ENCODE measurements around the gene RFPL2.
A peak's percentile ranks its signal among the peaks of the same experiment; 100 is the strongest.
"Not testable (repeated sequence)": the region's sequence is repeated elsewhere in the genome, so short reads cannot be mapped to it uniquely, and the experiment has no call there.

The RFPL2 gene

DNA sequence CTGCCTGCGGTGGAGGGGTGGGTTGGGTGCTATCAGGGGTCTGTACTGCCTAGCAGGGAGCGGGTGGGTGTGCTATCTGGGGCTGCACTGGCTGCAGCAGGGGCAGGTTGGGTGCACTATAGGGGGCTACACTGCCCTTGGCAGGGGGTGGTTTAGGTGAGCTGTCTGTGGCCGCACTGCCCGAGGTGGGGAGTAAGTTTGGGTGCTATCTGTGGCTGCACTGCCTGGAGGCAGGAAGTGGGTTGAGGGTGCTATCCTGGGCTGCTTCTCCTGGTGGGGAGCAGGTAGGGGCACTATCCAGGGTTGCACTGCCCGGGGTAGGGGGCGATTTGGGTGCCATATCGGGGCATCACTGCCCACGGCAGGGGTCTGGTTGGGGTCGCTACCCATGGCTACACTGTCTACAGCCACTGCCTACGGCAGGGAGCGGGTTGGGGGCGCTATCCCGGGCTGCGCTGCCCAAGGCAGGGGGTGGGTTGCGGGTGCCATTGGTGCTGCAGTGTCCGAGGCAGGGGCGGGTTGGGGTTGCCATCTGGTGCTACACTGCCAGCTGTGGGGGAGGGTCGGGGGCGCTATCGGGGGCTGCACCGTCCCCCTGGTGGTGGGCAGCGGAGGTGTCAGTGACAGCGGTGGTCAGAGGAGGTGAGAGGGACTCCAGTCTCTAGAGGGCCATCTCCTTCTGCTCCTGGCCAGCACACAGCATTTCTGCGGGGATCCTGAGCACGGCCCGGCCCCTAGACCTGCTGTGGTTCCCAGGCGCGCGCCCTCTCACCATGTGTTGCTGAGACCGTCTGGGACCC, 1.3 kb upstream of the RFPL2 start:
- no peak overlapping the region for H3K4me3 ChIP-seq (ENCODE audit: extremely low read depth, insufficient read depth, low read length, poor library complexity, severe bottlenecking)
- WGBS, 2 experiments (ENCODE audit: insufficient coverage in 2 of 2): 74 to 77% methylated on average over 21 to 27 of the region's 30 CpGs
- H3K9me3 ChIP-seq (ENCODE audit: control insufficient read depth, low read length): no peaks in the 10 kb centered on the region
- H3K4me1 ChIP-seq (ENCODE audit: control insufficient read depth, insufficient read depth, low read length, poor library complexity, severe bottlenecking): peaks cover 4% of the 10 kb centered on the region
- H3K36me3 ChIP-seq (ENCODE audit: control insufficient read depth, insufficient read depth, low read length): no peaks in the 10 kb centered on the region
- no peak overlapping the region for H3K27ac ChIP-seq (ENCODE audit: low read depth, low read length, severe bottlenecking)

GRCh38 chr22:32204040-32204855, 625 bp downstream of the RFPL2 start:
- Histone ChIP-seq H3K4me1 (ENCODE audit: control insufficient read depth, insufficient read depth, low read length, poor library complexity, severe bottlenecking) (peaks cover 4% of the 10 kb centered on the region), H3K4me3 (ENCODE audit: extremely low read depth, insufficient read depth, low read length, poor library complexity, severe bottlenecking) (peak overlapping the region; percentile 26), H3K9me3 (ENCODE audit: control insufficient read depth, low read length) (no peaks in the 10 kb centered on the region), H3K27ac (ENCODE audit: low read depth, low read length, severe bottlenecking) (no peak overlapping the region), H3K36me3 (ENCODE audit: control insufficient read depth, insufficient read depth, low read length) (no peaks in the 10 kb centered on the region)
- 22 to 33% methylated on average over 28 to 36 of the region's 42 CpGs for WGBS, 2 experiments (ENCODE audit: insufficient coverage in 2 of 2)

GRCh38 chr22:32203181-32204039, 1.5 kb downstream of the RFPL2 start:
- Histone ChIP-seq H3K4me1 (ENCODE audit: control insufficient read depth, insufficient read depth, low read length, poor library complexity, severe bottlenecking) (peaks cover 4% of the 10 kb centered on the region), H3K36me3 (ENCODE audit: control insufficient read depth, insufficient read depth, low read length) (no peaks in the 10 kb centered on the region), H3K27ac (ENCODE audit: low read depth, low read length, severe bottlenecking) (no peak overlapping the region), H3K4me3 (ENCODE audit: extremely low read depth, insufficient read depth, low read length, poor library complexity, severe bottlenecking) (no peak overlapping the region), H3K9me3 (ENCODE audit: control insufficient read depth, low read length) (no peaks in the 10 kb centered on the region)
- 87% methylated on average over 21 to 46 of the region's 53 CpGs for WGBS, 2 experiments (ENCODE audit: insufficient coverage in 2 of 2)

DNA sequence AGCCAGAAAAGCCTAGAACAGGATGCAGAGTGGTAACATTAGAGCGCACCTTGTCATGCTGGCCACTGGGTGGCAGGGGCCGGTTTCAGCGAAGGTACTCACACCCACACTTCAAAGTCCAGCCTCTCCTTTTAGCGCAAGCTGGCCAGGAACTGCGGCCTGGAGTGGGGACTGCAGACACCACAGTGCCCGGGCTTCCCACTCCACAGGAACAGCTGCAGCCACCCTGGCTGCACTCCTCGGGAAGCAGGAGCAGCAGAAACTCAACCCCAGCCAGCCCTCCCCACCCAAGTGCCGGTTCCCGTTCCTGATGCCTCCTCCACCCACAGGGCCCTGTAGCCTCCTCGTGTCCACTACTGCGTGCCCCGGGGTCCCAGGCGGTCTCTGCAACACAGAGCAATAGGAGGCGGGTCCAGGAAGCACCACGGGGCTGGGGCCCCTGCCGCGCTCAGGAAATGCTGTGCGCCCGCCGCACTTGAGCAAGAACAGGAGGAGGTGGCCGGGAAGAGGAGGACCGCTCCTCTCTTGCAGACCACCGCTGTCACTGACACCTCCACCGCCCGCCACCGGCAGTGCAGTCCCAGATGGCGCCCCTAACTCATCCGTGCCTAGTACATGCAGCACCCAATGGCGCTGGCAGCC, 2.2 kb downstream of the RFPL2 start:
- Histone ChIP-seq H3K9me3 (ENCODE audit: control insufficient read depth, low read length) (no peaks in the 10 kb centered on the region), H3K4me3 (ENCODE audit: extremely low read depth, insufficient read depth, low read length, poor library complexity, severe bottlenecking) (no peak overlapping the region), H3K27ac (ENCODE audit: low read depth, low read length, severe bottlenecking) (no peak overlapping the region), H3K4me1 (ENCODE audit: control insufficient read depth, insufficient read depth, low read length, poor library complexity, severe bottlenecking) (peaks cover 4% of the 10 kb centered on the region), H3K36me3 (ENCODE audit: control insufficient read depth, insufficient read depth, low read length) (no peaks in the 10 kb centered on the region)
- WGBS, 2 experiments (ENCODE audit: insufficient coverage in 2 of 2): 43 to 45% methylated on average over 27 to 28 of the region's 29 CpGs

DNA sequence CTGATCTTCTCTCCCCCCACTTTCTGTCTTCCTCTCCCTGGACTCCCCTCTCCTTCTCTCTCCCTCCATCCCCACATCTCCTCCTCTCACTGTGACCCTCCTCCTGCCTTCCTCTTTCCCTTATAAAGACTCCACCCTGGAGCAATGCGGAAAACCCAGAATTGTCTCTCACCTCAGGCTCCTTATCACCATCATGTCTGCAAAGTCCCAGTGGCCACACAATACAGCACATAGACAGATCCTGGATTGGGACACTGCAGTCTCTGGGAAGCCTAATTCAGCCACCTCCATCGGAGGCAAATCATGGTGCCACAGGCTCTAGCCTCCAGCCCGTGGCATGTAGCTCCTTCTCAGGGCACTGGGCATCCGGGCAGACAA, 2.7 kb downstream of the RFPL2 start:
- Histone ChIP-seq H3K4me1 (ENCODE audit: control insufficient read depth, insufficient read depth, low read length, poor library complexity, severe bottlenecking) (peaks cover 4% of the 10 kb centered on the region), H3K27ac (ENCODE audit: low read depth, low read length, severe bottlenecking) (no peak overlapping the region), H3K4me3 (ENCODE audit: extremely low read depth, insufficient read depth, low read length, poor library complexity, severe bottlenecking) (no peak overlapping the region), H3K9me3 (ENCODE audit: control insufficient read depth, low read length) (no peaks in the 10 kb centered on the region), H3K36me3 (ENCODE audit: control insufficient read depth, insufficient read depth, low read length) (no peaks in the 10 kb centered on the region)
- WGBS, 2 experiments (ENCODE audit: insufficient coverage in 2 of 2): 20 to 31% methylated on average over 4 of the region's 4 CpGs

- H3K9me3 ChIP-seq (ENCODE audit: control insufficient read depth, low read length): no peaks in the 10 kb centered on the region
- WGBS, 2 experiments (ENCODE audit: insufficient coverage in 2 of 2): 84 to 86% methylated on average over 7 to 9 of the region's 10 CpGs
- H3K4me3 ChIP-seq (ENCODE audit: extremely low read depth, insufficient read depth, low read length, poor library complexity, severe bottlenecking): no peak overlapping the region
- H3K27ac ChIP-seq (ENCODE audit: low read depth, low read length, severe bottlenecking): no peak overlapping the region
- H3K4me1 ChIP-seq (ENCODE audit: control insufficient read depth, insufficient read depth, low read length, poor library complexity, severe bottlenecking): peaks cover 4% of the 10 kb centered on the region
- no peaks in the 10 kb centered on the region for H3K36me3 ChIP-seq (ENCODE audit: control insufficient read depth, insufficient read depth, low read length)
Observed at GRCh38 chr22:32200752-32201151, 4.1 kb downstream of the RFPL2 start.

- Histone ChIP-seq H3K27ac (ENCODE audit: low read depth, low read length, severe bottlenecking) (no peak overlapping the region), H3K4me1 (ENCODE audit: control insufficient read depth, insufficient read depth, low read length, poor library complexity, severe bottlenecking) (peaks cover 4% of the 10 kb centered on the region), H3K9me3 (ENCODE audit: control insufficient read depth, low read length) (no peaks in the 10 kb centered on the region), H3K36me3 (ENCODE audit: control insufficient read depth, insufficient read depth, low read length) (no peaks in the 10 kb centered on the region), H3K4me3 (ENCODE audit: extremely low read depth, insufficient read depth, low read length, poor library complexity, severe bottlenecking) (no peak overlapping the region)
- 86 to 88% methylated on average over 3 to 6 of the region's 7 CpGs for WGBS, 2 experiments (ENCODE audit: insufficient coverage in 2 of 2)
Observed at GRCh38 chr22:32199961-32200360, 4.9 kb downstream of the RFPL2 start.

GRCh38 chr22:32199341-32199740, 5.5 kb downstream of the RFPL2 start:
- Histone ChIP-seq H3K27ac (ENCODE audit: low read depth, low read length, severe bottlenecking) (no peak overlapping the region), H3K9me3 (ENCODE audit: control insufficient read depth, low read length) (no peaks in the 10 kb centered on the region), H3K36me3 (ENCODE audit: control insufficient read depth, insufficient read depth, low read length) (no peaks in the 10 kb centered on the region), H3K4me1 (ENCODE audit: control insufficient read depth, insufficient read depth, low read length, poor library complexity, severe bottlenecking) (peaks cover 2% of the 10 kb centered on the region), H3K4me3 (ENCODE audit: extremely low read depth, insufficient read depth, low read length, poor library complexity, severe bottlenecking) (no peak overlapping the region)
- WGBS, 2 experiments (ENCODE audit: insufficient coverage in 2 of 2): 95 to 98% methylated on average over 5 to 6 of the region's 6 CpGs

GRCh38 chr22:32197553-32198226, 7.2 kb downstream of the RFPL2 start:
- not testable (repeated sequence) for H3K9me3 ChIP-seq (ENCODE audit: control insufficient read depth, low read length); H3K4me1 ChIP-seq (ENCODE audit: control insufficient read depth, insufficient read depth, low read length, poor library complexity, severe bottlenecking); H3K27ac ChIP-seq (ENCODE audit: low read depth, low read length, severe bottlenecking); H3K4me3 ChIP-seq (ENCODE audit: extremely low read depth, insufficient read depth, low read length, poor library complexity, severe bottlenecking); H3K36me3 ChIP-seq (ENCODE audit: control insufficient read depth, insufficient read depth, low read length)
- WGBS, 2 experiments (ENCODE audit: insufficient coverage in 2 of 2): 80 to 87% methylated on average over 3 of the region's 5 CpGs

DNA sequence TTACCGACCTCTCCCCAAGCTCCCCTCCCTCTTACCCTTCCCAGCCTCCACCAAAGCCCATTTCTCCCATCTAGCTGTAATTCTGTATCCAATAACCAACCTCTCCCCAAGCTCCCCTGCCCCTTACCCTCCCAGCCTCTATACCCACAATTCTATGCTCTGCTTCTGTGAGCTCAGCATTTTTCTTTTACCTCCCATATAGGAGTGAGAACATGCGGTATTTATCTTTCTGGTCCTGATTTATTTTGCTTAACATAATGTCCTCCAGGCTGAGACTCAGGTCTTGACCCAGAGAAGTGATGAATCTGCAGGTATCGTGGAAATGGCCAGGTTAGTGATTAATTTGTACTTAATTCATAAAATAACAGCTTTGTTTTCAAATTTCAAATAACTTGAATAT, 9.0 kb downstream of the RFPL2 start:
- 78% methylated on average over 1 of the region's 3 CpGs for WGBS, 2 experiments (ENCODE audit: insufficient coverage in 2 of 2)
- H3K4me1 ChIP-seq (ENCODE audit: control insufficient read depth, insufficient read depth, low read length, poor library complexity, severe bottlenecking); H3K9me3 ChIP-seq (ENCODE audit: control insufficient read depth, low read length); H3K36me3 ChIP-seq (ENCODE audit: control insufficient read depth, insufficient read depth, low read length); H3K27ac ChIP-seq (ENCODE audit: low read depth, low read length, severe bottlenecking); H3K4me3 ChIP-seq (ENCODE audit: extremely low read depth, insufficient read depth, low read length, poor library complexity, severe bottlenecking): not testable (repeated sequence)
